ENCODE data around the gene ATP8A1. TPM values are rescaled to one million over a fixed set of nuclear protein-coding genes. Genes with fewer than 3 reads are reported as not detected.
A peak's percentile ranks its signal among the peaks of the same experiment; 100 is the strongest.

The ATP8A1 gene
- total RNA-seq, 2 donors from 2014 or later = 17.9 to 18.7 TPM

DNA sequence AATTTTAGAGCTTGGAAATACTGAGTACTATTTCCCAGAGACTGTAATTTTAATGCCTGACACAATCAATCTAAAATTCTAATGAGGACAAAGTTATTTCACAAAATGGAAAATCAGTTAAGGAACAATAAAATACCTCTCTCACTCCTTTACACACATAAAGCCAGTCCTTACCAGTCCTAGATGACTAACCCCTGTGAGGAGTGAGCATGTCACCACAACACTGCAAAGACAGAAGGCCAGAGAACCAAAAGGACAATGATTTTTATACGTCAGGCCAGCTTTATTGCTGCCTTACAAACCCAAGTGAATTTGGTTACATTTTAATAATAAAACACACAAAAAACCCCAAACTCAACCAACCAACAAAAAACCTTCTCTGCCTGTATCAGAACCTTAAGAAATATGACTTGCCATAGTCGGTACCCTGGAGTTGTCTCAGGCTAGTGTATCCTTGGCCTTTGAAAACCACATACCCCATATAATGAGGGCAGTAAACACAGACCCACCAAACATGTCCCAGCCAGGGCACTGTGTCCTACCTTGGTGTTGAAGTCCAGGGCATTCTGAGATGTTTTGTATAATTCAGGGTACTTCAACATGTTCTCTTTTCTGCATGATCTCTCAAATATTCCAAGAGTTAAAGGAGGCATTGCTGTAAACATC lies 202.0 kb downstream of the ATP8A1 start:
- peaks cover 26% of the 10 kb centered on the region for H3K4me1 Mint-ChIP-seq
- Histone ChIP-seq H3K9me3 (ENCODE audit: control insufficient read depth, low read length) (no peaks in the 10 kb centered on the region), H3K27me3 (ENCODE audit: control insufficient read depth, insufficient read depth, low read length, poor library complexity, severe bottlenecking) (no peaks in the 10 kb centered on the region), H3K9ac (ENCODE audit: extremely low read depth, low read length, poor library complexity, severe bottlenecking) (no peak overlapping the region), H3K36me3 (ENCODE audit: control insufficient read depth, insufficient read depth, low read length) (no peaks in the 10 kb centered on the region), H3K4me1 (ENCODE audit: control insufficient read depth, insufficient read depth, low read length) (peaks cover 2% of the 10 kb centered on the region), H3K27ac (ENCODE audit: low read depth, low read length) (no peak overlapping the region), H3K4me3 (ENCODE audit: low read length) (no peak overlapping the region)
- peak overlapping the region; percentile 8 for H3K27ac Mint-ChIP-seq
- TF ChIP-seq CTCF (conservative IDR thresholded peaks at IDR 0.05) = no peak
- no peak for DNase-seq
- H3K9me3 Mint-ChIP-seq = no peaks in the 10 kb centered on the region
- H3K27me3 Mint-ChIP-seq (ENCODE audit: insufficient read depth) = no peaks in the 10 kb centered on the region
- WGBS, 2 experiments (ENCODE audit: insufficient coverage in 1 of 2, insufficient read length in 1 of 2) = 83 to 84% methylated on average over 1 to 2 of the region's 2 CpGs
- H3K36me3 Mint-ChIP-seq (ENCODE audit: low read depth) = peaks cover 6% of the 10 kb centered on the region
- no peak overlapping the region for H3K4me3 Mint-ChIP-seq

GRCh38 chr4:42453612-42454011 lies 203.3 kb downstream of the ATP8A1 start:
- no peak overlapping the region for H3K4me3 Mint-ChIP-seq
- H3K9me3 Mint-ChIP-seq = no peaks in the 10 kb centered on the region
- H3K4me1 ChIP-seq (ENCODE audit: control insufficient read depth, insufficient read depth, low read length) = peaks cover 2% of the 10 kb centered on the region
- no peaks in the 10 kb centered on the region for H3K27me3 ChIP-seq (ENCODE audit: control insufficient read depth, insufficient read depth, low read length, poor library complexity, severe bottlenecking)
- no peak overlapping the region for H3K9ac ChIP-seq (ENCODE audit: extremely low read depth, low read length, poor library complexity, severe bottlenecking)
- DNase-seq = no peak
- no peaks in the 10 kb centered on the region for H3K27me3 Mint-ChIP-seq (ENCODE audit: insufficient read depth)
- no peaks in the 10 kb centered on the region for H3K36me3 ChIP-seq (ENCODE audit: control insufficient read depth, insufficient read depth, low read length)
- no peak overlapping the region for H3K4me3 ChIP-seq (ENCODE audit: low read length)
- H3K4me1 Mint-ChIP-seq = peaks cover 26% of the 10 kb centered on the region
- no peak for TF ChIP-seq CTCF (conservative IDR thresholded peaks at IDR 0.05)
- H3K36me3 Mint-ChIP-seq (ENCODE audit: low read depth) = peaks cover 13% of the 10 kb centered on the region
- H3K27ac ChIP-seq (ENCODE audit: low read depth, low read length) = no peak overlapping the region
- no peaks in the 10 kb centered on the region for H3K9me3 ChIP-seq (ENCODE audit: control insufficient read depth, low read length)
- no peak overlapping the region for H3K27ac Mint-ChIP-seq
- WGBS, 2 experiments (ENCODE audit: insufficient coverage in 1 of 2, insufficient read length in 1 of 2) = 96% methylated on average over 1 of the region's 1 CpG; no CpG with 5 or more reads in 1 of the 2 experiments

DNA sequence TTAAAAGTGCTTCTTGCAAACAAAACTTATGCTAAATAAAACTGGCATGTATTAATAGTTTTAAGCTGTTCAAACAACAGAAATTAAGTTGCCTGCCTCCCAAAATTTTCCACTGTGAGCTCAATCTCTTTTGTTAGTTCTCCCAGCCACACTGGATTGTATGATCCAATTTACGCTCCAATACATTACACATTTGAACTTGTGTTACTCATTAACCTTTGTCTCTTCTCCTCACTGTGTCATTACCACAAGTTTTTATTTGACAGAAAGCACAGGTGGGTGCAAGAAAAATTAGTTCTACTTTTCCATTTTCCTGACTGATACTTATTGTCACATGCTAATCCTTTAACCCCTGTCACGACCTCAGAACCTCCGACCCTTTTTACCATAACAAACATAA lies 204.1 kb downstream of the ATP8A1 start:
- no peak overlapping the region for H3K27ac Mint-ChIP-seq
- no peaks in the 10 kb centered on the region for H3K36me3 ChIP-seq (ENCODE audit: control insufficient read depth, insufficient read depth, low read length)
- no peak for TF ChIP-seq CTCF (conservative IDR thresholded peaks at IDR 0.05)

More for the DNA sequence above, 204.1 kb downstream of the ATP8A1 start:
- no peak overlapping the region for H3K27ac ChIP-seq (ENCODE audit: low read depth, low read length)
- DNase-seq = no peak
- H3K4me1 ChIP-seq (ENCODE audit: control insufficient read depth, insufficient read depth, low read length) = peaks cover 2% of the 10 kb centered on the region
- H3K9me3 ChIP-seq (ENCODE audit: control insufficient read depth, low read length) = no peaks in the 10 kb centered on the region
- no peak overlapping the region for H3K4me3 Mint-ChIP-seq
- no peaks in the 10 kb centered on the region for H3K27me3 ChIP-seq (ENCODE audit: control insufficient read depth, insufficient read depth, low read length, poor library complexity, severe bottlenecking)
- no peaks in the 10 kb centered on the region for H3K9me3 Mint-ChIP-seq
- no peak overlapping the region for H3K4me3 ChIP-seq (ENCODE audit: low read length)
- H3K9ac ChIP-seq (ENCODE audit: extremely low read depth, low read length, poor library complexity, severe bottlenecking) = no peak overlapping the region
- H3K36me3 Mint-ChIP-seq (ENCODE audit: low read depth) = peaks cover 13% of the 10 kb centered on the region
- WGBS, 2 experiments (ENCODE audit: insufficient coverage in 1 of 2, insufficient read length in 1 of 2) = 64 to 67% methylated on average over 2 to 3 of the region's 3 CpGs
- no peaks in the 10 kb centered on the region for H3K27me3 Mint-ChIP-seq (ENCODE audit: insufficient read depth)
- peaks cover 21% of the 10 kb centered on the region for H3K4me1 Mint-ChIP-seq

All from endodermal cell (in vitro differentiated cells).